BLaER1 treated with 17β-estradiol and CSF1 and Interleukin-3, amounts not matched to agents 10 nM and 100 nM (cell line): ENCODE results near the gene GIPR.
"Not testable (repeated sequence)": the region's sequence is repeated elsewhere in the genome, so short reads cannot be mapped to it uniquely, and the experiment has no call there.

Experiments used
- H3K27ac ChIP-seq, 11 experiments: shearing (Covaris generic); formaldehyde crosslinking; 2 replicates each; pipeline ENCODE4 v1.8.1; 2022
- H3K27me3 ChIP-seq, 11 experiments: shearing (Covaris generic); formaldehyde crosslinking; 2 replicates each; pipeline ENCODE4 v1.8.1; 2022
- H3K36me3 ChIP-seq, 11 experiments: shearing (Covaris generic); formaldehyde crosslinking; 2 replicates each; pipeline ENCODE4 v1.8.1; 2022
- H3K4me1 ChIP-seq, 10 experiments: shearing (Covaris generic); formaldehyde crosslinking; 2 replicates each; pipeline ENCODE4 v1.8.1; 2022
- H3K4me2 ChIP-seq, 11 experiments: shearing (Covaris generic); formaldehyde crosslinking; 2 replicates each; pipeline ENCODE4 v1.8.1; 2022
- H3K4me3 ChIP-seq, 10 experiments: shearing (Covaris generic); formaldehyde crosslinking; 2 replicates each; pipeline ENCODE4 v1.8.1; 2022
- H3K9ac ChIP-seq, 11 experiments: shearing (Covaris generic); formaldehyde crosslinking; 2 replicates each; pipeline ENCODE4 v1.8.1; 2022
- H3K9me3 ChIP-seq, 11 experiments: shearing (Covaris generic); formaldehyde crosslinking; replicated peaks in 1 of 11; 2 replicates each; pipeline ENCODE4 v1.8.1; 2022
- H4K20me1 ChIP-seq, 11 experiments: shearing (Covaris generic); formaldehyde crosslinking; 2 replicates each; pipeline ENCODE4 v1.8.1; 2022
- Cebpa-rat ChIP-seq, 11 experiments: shearing (Covaris generic); IDR thresholded peaks; 2 replicates each; pipeline ENCODE4 v1.8.1; 2022

Gene GIPR, protein sequence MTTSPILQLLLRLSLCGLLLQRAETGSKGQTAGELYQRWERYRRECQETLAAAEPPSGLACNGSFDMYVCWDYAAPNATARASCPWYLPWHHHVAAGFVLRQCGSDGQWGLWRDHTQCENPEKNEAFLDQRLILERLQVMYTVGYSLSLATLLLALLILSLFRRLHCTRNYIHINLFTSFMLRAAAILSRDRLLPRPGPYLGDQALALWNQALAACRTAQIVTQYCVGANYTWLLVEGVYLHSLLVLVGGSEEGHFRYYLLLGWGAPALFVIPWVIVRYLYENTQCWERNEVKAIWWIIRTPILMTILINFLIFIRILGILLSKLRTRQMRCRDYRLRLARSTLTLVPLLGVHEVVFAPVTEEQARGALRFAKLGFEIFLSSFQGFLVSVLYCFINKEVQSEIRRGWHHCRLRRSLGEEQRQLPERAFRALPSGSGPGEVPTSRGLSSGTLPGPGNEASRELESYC

DNA sequence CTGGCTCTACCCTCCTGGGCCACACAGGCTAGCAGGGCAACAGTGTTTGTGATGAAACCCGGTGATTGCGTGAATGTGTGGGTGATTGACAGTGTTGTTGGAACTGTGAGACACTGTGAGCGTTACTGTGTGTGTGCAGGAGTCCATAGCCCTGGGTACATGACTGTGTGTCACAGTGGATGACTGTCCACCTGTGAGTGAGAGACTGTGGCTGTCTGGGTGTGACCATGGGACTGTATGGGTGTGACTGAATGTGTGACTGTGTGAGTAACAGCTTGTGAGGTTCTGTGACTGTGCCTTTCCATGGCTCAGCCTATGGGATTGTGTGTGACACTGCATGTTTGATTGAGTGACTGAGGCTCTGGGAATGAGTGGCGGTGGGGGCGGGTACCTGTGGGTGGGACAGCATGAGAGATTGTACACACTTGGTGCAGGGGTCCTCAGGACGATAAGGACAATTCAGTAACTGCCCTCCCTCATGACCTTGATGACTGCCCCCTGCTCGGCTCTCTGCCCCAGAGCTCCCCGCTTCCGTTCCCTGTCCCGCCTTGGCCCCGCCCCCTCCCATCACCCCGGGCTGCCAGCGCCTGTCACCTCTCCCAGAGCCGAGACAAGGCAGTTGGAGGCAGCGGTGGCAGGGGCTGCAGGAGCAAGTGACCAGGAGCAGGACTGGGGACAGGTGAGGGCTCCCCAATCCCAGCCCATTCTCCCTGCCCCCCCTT, at the start of gene GIPR:
GIPR (plus strand) TSS at position 602 of the 722 bp plus-strand sequence. CDS start 1,300 bp downstream, outside the sequence.
- TF ChIP-seq Cebpa-rat (IDR thresholded peaks at IDR 0.05): no peak
- H3K9me3 ChIP-seq: peaks cover 0 to 7% (median 0%) of the 10 kb centered on the region in 11 experiments; a peak in 2 of 22 replicates
- peak within 1 kb of the TSS; percentile 83 to 100 (median 91) for H3K4me2 ChIP-seq
- H3K27ac ChIP-seq: peak within 1 kb of the TSS in 2 of 11 experiments; percentile 6 to 28; a peak in 2 of 22 replicates
- peak within 1 kb of the TSS; percentile 29 to 67 (median 53); a peak in 19 of 22 replicates for H3K9ac ChIP-seq
- peak within 1 kb of the TSS; percentile 49 to 71 (median 55) for H3K4me3 ChIP-seq
- peaks cover 34 to 64% (median 58%) of the 10 kb centered on the region in 11 experiments for H3K27me3 ChIP-seq
- peaks cover 25 to 43% (median 36%) of the 10 kb centered on the region in 10 experiments for H3K4me1 ChIP-seq
- no peaks in the 10 kb centered on the region for H3K36me3 ChIP-seq
- H4K20me1 ChIP-seq: peaks cover 0 to 12% (median 0%) of the 10 kb centered on the region in 11 experiments; a peak in 5 of 22 replicates

DNA sequence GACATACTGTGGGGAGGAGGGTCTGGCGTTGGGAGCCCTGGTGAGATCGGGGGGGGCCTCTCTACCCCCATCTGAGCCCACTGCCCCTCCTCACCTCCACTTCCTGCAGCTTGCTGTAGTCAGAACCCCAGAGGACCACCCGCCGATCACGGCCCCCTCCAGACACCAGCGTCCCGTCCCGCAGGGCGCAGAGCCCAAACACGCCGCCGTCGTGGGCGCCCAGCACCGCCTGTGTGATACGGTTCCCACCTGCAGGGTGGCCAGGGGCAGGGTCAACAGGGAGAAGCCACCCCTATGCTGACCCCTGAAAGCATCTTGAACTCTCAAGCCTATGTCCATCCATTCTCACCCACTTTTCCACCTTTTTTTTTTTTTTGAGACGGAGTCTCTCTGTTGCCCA, 46.6 kb upstream of the GIPR start:
- Histone ChIP-seq H3K4me3 (no peak overlapping the region), H3K4me2 (no peak overlapping the region), H4K20me1 (peaks cover 0 to 5% (median 0%) of the 10 kb centered on the region in 11 experiments; a peak in 2 of 22 replicates), H3K27me3 (no peaks in the 10 kb centered on the region), H3K27ac (no peak overlapping the region), H3K9me3 (peaks cover 0 to 3% (median 0%) of the 10 kb centered on the region in 11 experiments; a peak in 1 of 22 replicates), H3K36me3 (peaks cover 70 to 100% (median 91%) of the 10 kb centered on the region in 11 experiments), H3K9ac (no peak overlapping the region), H3K4me1 (peaks cover 0 to 5% (median 3%) of the 10 kb centered on the region in 10 experiments; a peak in 11 of 20 replicates)
- TF ChIP-seq Cebpa-rat (IDR thresholded peaks at IDR 0.05): no peak

DNA sequence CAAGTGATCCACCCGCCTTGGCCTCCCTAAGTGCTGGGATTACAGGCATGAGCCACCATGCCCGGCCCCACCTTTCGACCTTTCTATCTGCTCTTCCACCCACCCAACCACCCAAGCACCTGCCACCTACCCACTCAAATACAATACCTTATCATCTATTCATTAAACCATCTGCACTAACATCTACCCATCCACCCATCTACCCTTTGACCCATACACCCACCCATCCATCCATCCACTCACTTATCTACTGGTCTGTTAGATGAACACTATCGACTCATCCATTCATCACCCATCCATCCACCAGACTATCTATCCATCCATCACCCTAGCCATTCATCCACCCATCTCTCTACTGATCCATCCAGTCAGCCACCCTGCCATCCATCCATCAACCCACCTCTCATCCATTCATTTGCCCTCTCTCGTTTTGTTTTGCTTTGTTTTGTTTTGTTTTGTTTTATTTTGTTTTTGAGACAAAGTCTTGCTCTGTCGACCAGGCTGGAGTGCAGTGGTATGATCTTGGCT, 46.0 kb upstream of the GIPR start:
- Histone ChIP-seq H3K36me3 (peaks cover 76 to 100% (median 91%) of the 10 kb centered on the region in 11 experiments), H3K4me3 (no peak overlapping the region), H4K20me1 (peaks cover 0 to 5% (median 0%) of the 10 kb centered on the region in 11 experiments; a peak in 2 of 22 replicates), H3K27me3 (no peaks in the 10 kb centered on the region), H3K9ac (no peak overlapping the region), H3K9me3 (no peaks in the 10 kb centered on the region), H3K4me1 (no peaks in the 10 kb centered on the region), H3K4me2 (no peak overlapping the region), H3K27ac (no peak overlapping the region)
- no peak for TF ChIP-seq Cebpa-rat (IDR thresholded peaks at IDR 0.05)

DNA sequence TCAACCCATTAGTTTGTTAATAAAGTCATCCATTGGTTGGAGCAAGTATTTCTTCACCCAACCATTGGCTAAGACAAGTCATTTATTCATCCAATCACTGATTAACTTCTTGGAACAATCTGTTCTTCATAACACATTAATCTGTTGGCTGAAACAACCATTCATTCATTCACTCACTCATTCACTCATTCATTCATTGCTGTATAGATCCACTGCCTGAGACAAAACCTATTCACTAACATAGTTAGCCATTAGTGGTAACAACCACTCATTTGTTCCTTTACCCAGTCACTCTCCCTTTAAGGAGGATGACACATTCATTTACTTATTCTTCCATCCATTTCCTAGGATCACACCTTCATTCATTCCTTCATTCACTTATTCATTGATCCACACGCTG, 44.0 kb upstream of the GIPR start:
- no peaks in the 10 kb centered on the region for H3K9me3 ChIP-seq
- TF ChIP-seq Cebpa-rat (IDR thresholded peaks at IDR 0.05): no peak

DNA sequence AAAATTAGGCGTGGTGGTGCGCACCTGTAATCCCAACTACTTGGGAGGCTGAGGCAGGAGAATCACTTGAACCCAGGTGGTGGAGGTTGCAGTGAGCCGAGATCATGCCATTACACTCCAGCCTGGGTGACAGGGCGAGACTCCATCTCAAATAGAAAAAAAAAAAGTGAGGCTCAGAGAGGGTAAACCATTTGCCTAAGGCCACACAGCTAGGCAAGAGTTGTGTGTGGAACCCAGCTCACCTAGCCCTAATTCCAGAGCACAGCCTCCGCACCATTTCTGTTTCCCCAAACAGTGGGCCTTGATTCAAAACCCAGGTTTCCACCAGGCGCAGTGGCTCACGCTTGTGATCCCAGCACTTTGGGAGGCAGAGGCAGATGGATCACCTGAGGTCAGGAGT, 39.8 kb upstream of the GIPR start:
- not testable (repeated sequence) for H3K4me3 ChIP-seq, H3K27ac ChIP-seq, H3K27me3 ChIP-seq, H3K9me3 ChIP-seq, H3K9ac ChIP-seq, H3K4me2 ChIP-seq, H4K20me1 ChIP-seq
- peaks cover 0 to 20% (median 2%) of the 10 kb centered on the region in 10 experiments; a peak in 10 of 20 replicates for H3K4me1 ChIP-seq
- H3K36me3 ChIP-seq: peaks cover 56 to 88% (median 64%) of the 10 kb centered on the region in 11 experiments

More for the DNA sequence above, 44.0 kb upstream of the GIPR start:
- Histone ChIP-seq H3K9ac (no peak overlapping the region), H3K4me3 (no peak overlapping the region), H3K4me2 (no peak overlapping the region), H3K36me3 (peaks cover 79 to 100% (median 92%) of the 10 kb centered on the region in 11 experiments), H3K27me3 (no peaks in the 10 kb centered on the region), H3K4me1 (no peaks in the 10 kb centered on the region), H4K20me1 (peaks cover 0 to 3% (median 0%) of the 10 kb centered on the region in 11 experiments; a peak in 2 of 22 replicates), H3K27ac (no peak overlapping the region)

DNA sequence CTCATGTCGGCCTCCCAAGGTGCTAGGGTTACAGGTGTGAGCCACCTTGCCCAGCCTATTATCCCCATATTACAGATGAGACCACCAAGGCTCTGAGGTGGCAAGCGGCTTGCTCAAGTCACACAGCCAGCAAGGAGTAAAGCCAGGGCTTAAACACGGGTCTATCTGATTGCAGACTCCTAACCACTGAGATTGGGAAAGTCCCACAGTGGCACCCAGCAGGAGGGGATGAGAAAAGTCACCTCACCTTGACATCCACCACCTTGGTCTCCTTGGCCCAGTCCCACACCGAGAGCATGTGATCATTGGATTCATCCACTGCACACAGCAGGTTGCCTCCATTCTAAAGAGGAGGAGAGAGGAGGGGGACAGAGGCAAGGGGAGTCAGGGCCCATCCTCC, 38.3 kb upstream of the GIPR start:
- TF ChIP-seq Cebpa-rat (IDR thresholded peaks at IDR 0.05): no peak
- H3K4me3 ChIP-seq: no peak overlapping the region
- H3K4me2 ChIP-seq: no peak overlapping the region
- no peaks in the 10 kb centered on the region for H3K27me3 ChIP-seq
- peaks cover 0 to 11% (median 0%) of the 10 kb centered on the region in 11 experiments; a peak in 2 of 22 replicates for H4K20me1 ChIP-seq
- H3K9ac ChIP-seq: no peak overlapping the region
- peaks cover 0 to 20% (median 2%) of the 10 kb centered on the region in 10 experiments; a peak in 10 of 20 replicates for H3K4me1 ChIP-seq
- H3K9me3 ChIP-seq: no peaks in the 10 kb centered on the region
- peaks cover 44 to 73% (median 51%) of the 10 kb centered on the region in 11 experiments for H3K36me3 ChIP-seq
- no peak overlapping the region for H3K27ac ChIP-seq

DNA sequence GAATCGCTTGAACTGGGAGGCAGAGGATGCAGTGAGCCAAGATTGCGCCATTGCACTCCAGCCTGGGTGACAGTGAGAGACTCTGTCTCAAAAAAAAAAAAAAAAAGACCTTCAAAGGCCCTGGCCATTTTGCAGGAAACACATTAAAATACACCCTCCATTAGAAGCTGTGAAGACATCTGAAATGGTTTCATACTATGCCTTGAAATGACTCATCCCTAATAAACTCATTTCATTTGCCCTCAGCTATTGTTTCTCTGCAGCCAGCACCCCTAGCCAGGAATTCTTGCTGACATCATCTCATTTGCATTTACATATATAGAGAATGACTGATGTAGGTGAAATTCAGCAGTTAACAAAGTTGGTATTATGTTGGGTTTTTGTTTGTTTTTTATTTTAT, 37.6 kb upstream of the GIPR start:
- no peak for TF ChIP-seq Cebpa-rat (IDR thresholded peaks at IDR 0.05)
- Histone ChIP-seq H3K36me3 (peaks cover 40 to 65% (median 45%) of the 10 kb centered on the region in 11 experiments), H4K20me1 (peaks cover 0 to 11% (median 0%) of the 10 kb centered on the region in 11 experiments; a peak in 2 of 22 replicates), H3K4me3 (no peak overlapping the region), H3K4me2 (0 out of 22 replicates have a peak overlapping the region, but pooled peaks of 1 of the 11 experiments have one; percentile 29), H3K9ac (no peak overlapping the region), H3K27ac (no peak overlapping the region), H3K27me3 (no peaks in the 10 kb centered on the region), H3K9me3 (no peaks in the 10 kb centered on the region), H3K4me1 (peaks cover 0 to 20% (median 2%) of the 10 kb centered on the region in 10 experiments; a peak in 10 of 20 replicates)

DNA sequence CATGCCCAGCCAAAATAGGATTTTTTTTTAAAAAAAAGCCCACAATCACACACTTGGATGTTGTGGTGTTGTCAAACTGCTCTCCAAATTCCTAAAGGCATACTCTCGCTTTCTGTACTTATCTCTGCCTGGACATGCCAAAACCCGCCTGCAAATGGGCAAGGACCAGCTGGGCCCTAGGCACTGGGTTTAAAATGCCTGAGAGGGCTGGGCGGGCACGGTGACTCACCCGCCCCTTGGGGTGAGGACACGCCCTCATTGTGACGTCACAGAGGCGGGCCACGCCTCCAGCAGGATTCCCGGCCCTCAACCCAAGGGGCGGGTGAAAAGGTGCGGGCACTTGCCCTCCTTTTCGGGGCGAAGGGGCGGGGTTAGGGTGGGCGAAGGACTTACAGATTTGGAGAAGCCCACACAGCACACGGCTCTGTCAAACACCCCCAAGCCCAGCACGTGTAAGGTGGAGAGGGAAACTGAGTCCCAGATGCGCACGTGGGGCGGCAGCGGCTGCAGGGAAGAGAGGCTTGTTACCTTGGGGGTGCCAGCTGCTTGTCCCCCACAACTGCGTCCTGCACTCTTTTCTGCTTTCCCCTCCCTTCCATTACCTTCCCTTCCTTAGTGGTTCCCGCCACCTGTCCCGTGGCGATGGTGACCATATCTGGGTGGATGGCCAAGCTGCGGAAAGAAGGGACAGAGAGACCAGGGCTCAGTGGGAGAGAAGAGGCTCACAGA, 35.4 kb upstream of the GIPR start:
- H3K4me2 ChIP-seq: 0 out of 22 replicates have a peak overlapping the region, but pooled peaks of 1 of the 11 experiments have one; percentile 9
- H3K9me3 ChIP-seq: no peaks in the 10 kb centered on the region
- H3K36me3 ChIP-seq: peaks cover 20 to 44% (median 27%) of the 10 kb centered on the region in 11 experiments
- H3K27ac ChIP-seq: no peak overlapping the region
- peaks cover 0 to 23% (median 3%) of the 10 kb centered on the region in 10 experiments; a peak in 10 of 20 replicates for H3K4me1 ChIP-seq
- no peak for TF ChIP-seq Cebpa-rat (IDR thresholded peaks at IDR 0.05)
- no peak overlapping the region for H3K4me3 ChIP-seq
- H4K20me1 ChIP-seq: peaks cover 0 to 15% (median 0%) of the 10 kb centered on the region in 11 experiments; a peak in 2 of 22 replicates
- H3K27me3 ChIP-seq: no peaks in the 10 kb centered on the region
- H3K9ac ChIP-seq: no peak overlapping the region
